Measurements from ENCODE around the gene OOSP2.
"Not testable (repeated sequence)": the region's sequence is repeated elsewhere in the genome, so short reads cannot be mapped to it uniquely, and the experiment has no call there.

DNA sequence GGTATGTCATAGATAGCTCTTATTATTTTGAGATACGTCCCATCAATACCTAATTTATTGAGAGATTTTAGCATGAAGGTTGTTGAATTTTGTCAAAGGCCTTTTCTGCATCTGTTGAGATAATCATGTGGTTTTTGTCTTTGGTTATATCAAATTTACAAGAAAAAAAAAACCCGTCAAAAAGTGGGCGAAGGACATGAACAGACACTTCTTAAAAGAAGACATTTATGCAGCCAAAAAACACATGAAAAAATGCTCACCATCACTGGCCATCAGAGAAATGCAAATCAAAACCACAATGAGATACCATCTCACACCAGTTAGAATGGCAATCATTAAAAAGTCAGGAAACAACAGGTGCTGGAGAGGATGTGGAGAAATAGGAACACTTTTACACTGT is 10.6 kb downstream of the OOSP2 start:
- TF ChIP-seq, protein P1, sequence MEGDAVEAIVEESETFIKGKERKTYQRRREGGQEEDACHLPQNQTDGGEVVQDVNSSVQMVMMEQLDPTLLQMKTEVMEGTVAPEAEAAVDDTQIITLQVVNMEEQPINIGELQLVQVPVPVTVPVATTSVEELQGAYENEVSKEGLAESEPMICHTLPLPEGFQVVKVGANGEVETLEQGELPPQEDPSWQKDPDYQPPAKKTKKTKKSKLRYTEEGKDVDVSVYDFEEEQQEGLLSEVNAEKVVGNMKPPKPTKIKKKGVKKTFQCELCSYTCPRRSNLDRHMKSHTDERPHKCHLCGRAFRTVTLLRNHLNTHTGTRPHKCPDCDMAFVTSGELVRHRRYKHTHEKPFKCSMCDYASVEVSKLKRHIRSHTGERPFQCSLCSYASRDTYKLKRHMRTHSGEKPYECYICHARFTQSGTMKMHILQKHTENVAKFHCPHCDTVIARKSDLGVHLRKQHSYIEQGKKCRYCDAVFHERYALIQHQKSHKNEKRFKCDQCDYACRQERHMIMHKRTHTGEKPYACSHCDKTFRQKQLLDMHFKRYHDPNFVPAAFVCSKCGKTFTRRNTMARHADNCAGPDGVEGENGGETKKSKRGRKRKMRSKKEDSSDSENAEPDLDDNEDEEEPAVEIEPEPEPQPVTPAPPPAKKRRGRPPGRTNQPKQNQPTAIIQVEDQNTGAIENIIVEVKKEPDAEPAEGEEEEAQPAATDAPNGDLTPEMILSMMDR (IDR thresholded peaks at IDR 0.05), result not testable (repeated sequence)
- TF ChIP-seq POLR2A (IDR thresholded peaks at IDR 0.05), result not testable (repeated sequence)
